ENCODE data around the gene EXOSC10.

The EXOSC10 gene

DNA sequence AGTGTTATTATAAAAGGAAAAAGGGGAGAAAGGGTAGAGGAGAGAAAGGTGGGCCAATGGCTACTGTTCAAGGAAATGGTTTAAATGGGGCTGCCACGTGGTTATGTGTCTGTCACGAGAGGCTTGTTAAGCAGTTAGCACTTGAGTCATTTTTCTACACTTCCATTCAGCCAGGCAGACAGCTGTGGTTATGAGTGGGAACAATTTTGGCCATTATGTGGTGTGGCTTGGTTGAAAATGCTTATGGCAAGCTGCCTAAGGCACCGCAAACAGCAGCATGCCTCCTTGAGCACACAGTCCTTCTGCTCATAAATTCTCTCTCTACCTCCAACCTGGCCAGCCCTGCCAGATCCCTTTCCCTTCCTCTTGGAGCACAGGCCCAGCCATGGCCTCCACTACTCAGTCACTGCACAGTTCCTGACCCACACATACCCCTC lies 36.7 kb downstream of the EXOSC10 start:
- DNase-seq (ENCODE audit: low read depth), result peak; percentile 91
- TF ChIP-seq, protein P1, sequence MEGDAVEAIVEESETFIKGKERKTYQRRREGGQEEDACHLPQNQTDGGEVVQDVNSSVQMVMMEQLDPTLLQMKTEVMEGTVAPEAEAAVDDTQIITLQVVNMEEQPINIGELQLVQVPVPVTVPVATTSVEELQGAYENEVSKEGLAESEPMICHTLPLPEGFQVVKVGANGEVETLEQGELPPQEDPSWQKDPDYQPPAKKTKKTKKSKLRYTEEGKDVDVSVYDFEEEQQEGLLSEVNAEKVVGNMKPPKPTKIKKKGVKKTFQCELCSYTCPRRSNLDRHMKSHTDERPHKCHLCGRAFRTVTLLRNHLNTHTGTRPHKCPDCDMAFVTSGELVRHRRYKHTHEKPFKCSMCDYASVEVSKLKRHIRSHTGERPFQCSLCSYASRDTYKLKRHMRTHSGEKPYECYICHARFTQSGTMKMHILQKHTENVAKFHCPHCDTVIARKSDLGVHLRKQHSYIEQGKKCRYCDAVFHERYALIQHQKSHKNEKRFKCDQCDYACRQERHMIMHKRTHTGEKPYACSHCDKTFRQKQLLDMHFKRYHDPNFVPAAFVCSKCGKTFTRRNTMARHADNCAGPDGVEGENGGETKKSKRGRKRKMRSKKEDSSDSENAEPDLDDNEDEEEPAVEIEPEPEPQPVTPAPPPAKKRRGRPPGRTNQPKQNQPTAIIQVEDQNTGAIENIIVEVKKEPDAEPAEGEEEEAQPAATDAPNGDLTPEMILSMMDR (IDR thresholded peaks at IDR 0.05; ENCODE audit: low read depth, low read length, missing control alignments), result no peak
- H3K4me3 ChIP-seq (ENCODE audit: low read depth, low read length), result no peak overlapping the region
- in situ Hi-C loops (cut with HindIII; ENCODE audit: low sequenced_read_pairs), result loop anchor here (5.0 kb wide), 1 partner anchor 154 kb away; no protein-coding TSS in a partner anchor

DNA sequence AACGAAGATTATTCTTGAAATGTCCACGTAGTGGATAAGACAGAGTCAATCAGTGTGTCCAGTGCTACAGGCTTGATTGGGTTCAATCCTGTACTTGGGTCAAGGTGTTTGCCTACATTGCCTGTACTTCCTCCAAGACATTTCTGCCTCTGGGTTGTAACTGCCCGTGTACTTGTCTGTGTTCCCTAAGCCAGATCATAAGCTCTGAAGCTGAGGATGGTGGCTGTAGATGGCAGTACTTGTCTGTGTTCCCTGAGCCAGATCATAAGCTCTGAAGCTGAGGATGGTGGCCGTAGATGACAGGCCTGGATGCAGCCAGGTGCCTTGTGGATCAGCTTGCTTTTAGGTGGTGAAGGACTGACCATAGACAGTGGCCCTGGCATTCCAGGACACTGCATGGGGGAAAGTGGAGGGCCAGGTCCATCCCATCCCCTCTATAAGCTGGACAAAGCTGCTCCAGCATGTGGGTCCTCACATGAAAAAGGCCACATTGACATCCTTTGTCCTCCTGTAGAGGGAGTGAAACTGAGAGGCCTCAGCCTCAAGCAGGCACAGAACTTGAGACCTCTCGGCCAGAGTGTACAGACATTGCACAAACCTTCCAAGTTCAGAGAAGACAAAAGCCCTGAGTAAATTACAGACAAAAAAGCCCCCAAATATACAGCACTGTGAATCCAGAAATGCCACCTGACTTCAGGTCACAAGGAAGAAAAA lies 37.9 kb downstream of the EXOSC10 start:
- in situ Hi-C loops (cut with HindIII; ENCODE audit: low sequenced_read_pairs), result loop anchor here (5.0 kb wide), 1 partner anchor 155 kb away; no protein-coding TSS in a partner anchor
- TF ChIP-seq, protein P1 (IDR thresholded peaks at IDR 0.05; ENCODE audit: low read depth, low read length, missing control alignments), result no peak
- H3K4me3 ChIP-seq (ENCODE audit: low read depth, low read length), result no peak overlapping the region
- no peak for DNase-seq (ENCODE audit: low read depth)

- DNase-seq (ENCODE audit: low read depth), result peak; percentile 65
- TF ChIP-seq, protein P1 (IDR thresholded peaks at IDR 0.05; ENCODE audit: low read depth, low read length, missing control alignments), result no peak
- in situ Hi-C loops (cut with HindIII; ENCODE audit: low sequenced_read_pairs), result loop anchor here (5.0 kb wide), 1 partner anchor 157 kb away; no protein-coding TSS in a partner anchor
- H3K4me3 ChIP-seq (ENCODE audit: low read depth, low read length), result peak within 1 kb of the TSS; percentile 84
These were observed 39.5 kb downstream of the EXOSC10 start, which contains the start of gene SRM for GRCh38 chr1:11059968-11060830. Gene SRM, minus strand, starts transcription at chr1:11060018. Its CDS starts 75 bp downstream, at chr1:11059943.

DNA sequence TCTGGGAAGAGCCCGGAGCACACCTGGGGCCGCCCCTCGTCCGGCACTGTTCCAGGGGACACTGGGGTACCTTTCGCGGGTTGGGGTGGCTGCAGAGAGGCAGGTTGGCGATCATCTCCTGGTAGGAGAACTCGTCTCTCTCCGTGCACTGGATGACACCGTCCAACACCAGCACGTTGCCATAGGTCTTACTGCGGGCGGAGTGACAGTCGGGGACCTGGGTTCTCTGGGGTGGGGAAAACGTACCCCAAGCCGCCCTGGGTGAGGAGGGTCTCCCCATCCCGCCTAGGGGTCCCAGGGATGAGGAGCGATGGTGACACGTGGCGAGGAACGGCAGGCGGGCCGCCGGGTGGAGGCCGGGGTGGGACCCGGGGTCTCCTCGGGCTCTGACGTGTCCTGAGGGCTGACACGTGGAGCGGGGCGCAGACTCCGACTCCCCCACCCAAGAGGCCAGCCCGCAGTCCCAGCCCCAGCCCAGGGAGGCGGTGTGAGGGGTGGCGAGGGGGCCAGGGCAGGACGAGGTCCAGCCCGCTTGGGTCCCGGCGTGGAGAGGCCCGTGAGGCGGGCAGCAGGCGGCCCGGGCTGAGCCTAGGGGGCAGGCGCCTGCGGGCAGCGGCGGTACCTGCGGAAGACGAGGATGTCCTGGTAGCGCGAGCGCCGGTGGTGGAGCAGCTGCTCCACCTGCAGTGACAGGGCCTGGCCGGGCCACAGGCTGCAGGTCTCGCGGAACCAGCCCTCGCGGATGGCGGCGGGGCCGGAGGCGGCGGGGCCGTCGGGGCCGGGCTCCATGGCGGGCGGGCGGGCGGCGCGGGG lies 40.3 kb downstream of the EXOSC10 start:
- in situ Hi-C loops (cut with HindIII; ENCODE audit: low sequenced_read_pairs), result no loop called here
- H3K4me3 ChIP-seq (ENCODE audit: low read depth, low read length), result peak overlapping the region; percentile 84
- DNase-seq (ENCODE audit: low read depth), result no peak
- TF ChIP-seq, protein P1 (IDR thresholded peaks at IDR 0.05; ENCODE audit: low read depth, low read length, missing control alignments), result no peak

- in situ Hi-C loops (cut with HindIII; ENCODE audit: low sequenced_read_pairs), result no loop called here
- TF ChIP-seq, protein P1 (IDR thresholded peaks at IDR 0.05; ENCODE audit: low read depth, low read length, missing control alignments), result no peak
- peak overlapping the region; percentile 84 for H3K4me3 ChIP-seq (ENCODE audit: low read depth, low read length)
- DNase-seq (ENCODE audit: low read depth), result no peak
These were observed 41.0 kb downstream of the EXOSC10 start for GRCh38 chr1:11058595-11059154.

Measured in astrocyte of the cerebellum (primary cell).